IMR-90 (cell line): Measurements from ENCODE around the gene PDE11A. TPM values are rescaled to one million over a fixed set of nuclear protein-coding genes. Genes with fewer than 3 reads are reported as not detected.

Source experiments
- ATAC-seq: fragments of 200-7000 bp; cut with Tn5 transposase; 2 replicates; pipeline ENCODE4 v1.9.1; 2020; ENCODE audit warnings: low read depth, mild to moderate bottlenecking, moderate library complexity
- BruUV-seq: library from RNA; stranded (reverse); fragments of 400-500 nt; replicated peaks from 2 replicates; lab custom pipeline; 2021; lab: Mats Ljungman, UMichigan
- CTCF ChIA-PET: fragments of 300-600 bp; formaldehyde crosslinking; extraction: SDS; loops from one replicate; lab custom pipeline; 2021; ENCODE audit warnings: antibody characterized with exemption; lab: Yijun Ruan, JAX
- POLR2A ChIA-PET: fragments of 300-600 bp; sonication (Branson Sonifier 250); formaldehyde crosslinking; loops from one replicate; lab custom pipeline; 2022; ENCODE audit warnings: antibody characterized with exemption; ENCODE audit not compliant: unreplicated experiment; lab: Charles Lee
- DNase-seq: peaks from one replicate; pipeline ENCODE4 v3.0.0; 2013
- H2AFZ ChIP-seq: replicated peaks from 2 replicates; pipeline ENCODE3; 2013; ENCODE audit warnings: low read length, mild to moderate bottlenecking; ENCODE audit not compliant: poor library complexity
- H2AK5ac ChIP-seq: 2 replicates; pipeline ENCODE4 v1.6.1; 2013; ENCODE audit warnings: low read depth, low read length, inconsistent platforms
- H2AK9ac ChIP-seq: replicated peaks from 2 replicates; pipeline ENCODE3; 2013; ENCODE audit warnings: mild to moderate bottlenecking, low read depth, low read length, moderate library complexity; ENCODE audit not compliant: poor library complexity
- H2BK120ac ChIP-seq: 2 replicates; pipeline ENCODE4 v1.6.1; 2013; ENCODE audit warnings: low read depth, low read length, inconsistent platforms
- H2BK15ac ChIP-seq: 3 replicates; pipeline ENCODE4 v1.6.1; 2013; ENCODE audit warnings: low read depth, low read length, inconsistent platforms
- H2BK20ac ChIP-seq: 2 replicates; pipeline ENCODE4 v1.6.1; 2013; ENCODE audit warnings: low read depth, mild to moderate bottlenecking, inconsistent platforms, low read length, moderate library complexity
- H2BK5ac ChIP-seq: 2 replicates; pipeline ENCODE4 v1.6.1; 2013; ENCODE audit warnings: mild to moderate bottlenecking, low read depth, low read length, inconsistent platforms; ENCODE audit not compliant: poor library complexity, severe bottlenecking
- H3K14ac ChIP-seq: replicated peaks from 2 replicates; pipeline ENCODE4 v1.6.1; 2013; ENCODE audit warnings: low read depth, low read length, inconsistent platforms
- H3K18ac ChIP-seq: 2 replicates; pipeline ENCODE4 v1.6.1; 2013; ENCODE audit warnings: low read depth, low read length, control low read depth
- H3K23ac ChIP-seq: 2 replicates; pipeline ENCODE4 v1.6.1; 2013; ENCODE audit warnings: low read depth, low read length, inconsistent platforms
- H3K27ac ChIP-seq: 2 replicates; pipeline ENCODE4 v1.5.1; 2013; ENCODE audit warnings: mild to moderate bottlenecking, control low read depth, low read length; ENCODE audit not compliant: insufficient read depth
- H3K27me3 ChIP-seq: 2 replicates; pipeline ENCODE4 v1.6.1; 2013; ENCODE audit warnings: low read length; ENCODE audit not compliant: control insufficient read depth, insufficient read depth
- H3K36me3 ChIP-seq: 2 replicates; pipeline ENCODE4 v1.6.1; 2013; ENCODE audit warnings: low read length, mixed read lengths; ENCODE audit not compliant: control insufficient read depth, insufficient read depth
- H3K4ac ChIP-seq: 2 replicates; pipeline ENCODE4 v1.6.1; 2013; ENCODE audit warnings: low read depth, low read length, inconsistent platforms
- H3K4me1 ChIP-seq: 2 replicates; pipeline ENCODE4 v1.6.1; 2013; ENCODE audit warnings: low read length, mixed read lengths; ENCODE audit not compliant: control insufficient read depth, insufficient read depth
- H3K4me2 ChIP-seq: 2 replicates; pipeline ENCODE4 v1.6.1; 2013; ENCODE audit warnings: low read depth, mild to moderate bottlenecking, control low read depth, low read length, moderate library complexity
- H3K4me3 ChIP-seq: 2 replicates; pipeline ENCODE4 v1.5.1; 2013; ENCODE audit warnings: low read depth, mild to moderate bottlenecking, control low read depth, low read length, moderate library complexity; ENCODE audit not compliant: insufficient read depth
- H3K56ac ChIP-seq: 2 replicates; pipeline ENCODE4 v1.6.1; 2013; ENCODE audit warnings: low read length, inconsistent platforms; ENCODE audit not compliant: insufficient read depth; ENCODE audit errors: extremely low read depth
- H3K79me1 ChIP-seq, 2 experiments: 2 replicates each; pipeline ENCODE4 v1.6.1; 2013; ENCODE audit warnings: low read length in 2 of 2, inconsistent platforms in 1 of 2, low read depth in 1 of 2
- H3K9ac ChIP-seq: 2 replicates; pipeline ENCODE4 v1.6.1; 2013; ENCODE audit warnings: low read depth, low read length, control low read depth
- H3K9me1 ChIP-seq: 2 replicates; pipeline ENCODE4 v1.6.1; 2013; ENCODE audit warnings: low read length, inconsistent platforms; ENCODE audit not compliant: insufficient read depth
- H3K9me3 ChIP-seq: 2 replicates; pipeline ENCODE4 v1.6.1; 2013; ENCODE audit warnings: low read length; ENCODE audit not compliant: control insufficient read depth, insufficient read depth
- H4K20me1 ChIP-seq: 2 replicates; pipeline ENCODE4 v1.6.1; 2013; ENCODE audit warnings: low read length, inconsistent platforms; ENCODE audit not compliant: insufficient read depth
- H4K5ac ChIP-seq: 2 replicates; pipeline ENCODE4 v1.6.1; 2013; ENCODE audit warnings: mild to moderate bottlenecking, low read depth, low read length, control low read depth
- H4K8ac ChIP-seq, 2 experiments: 2 replicates each; pipeline ENCODE4 v1.6.1; 2013; ENCODE audit warnings: low read depth in 2 of 2, low read length in 2 of 2, control low read depth in 1 of 2, inconsistent platforms in 1 of 2
- H4K91ac ChIP-seq: 2 replicates; pipeline ENCODE4 v1.6.1; 2013; ENCODE audit warnings: low read depth, low read length, inconsistent platforms; ENCODE audit not compliant: insufficient read depth
- ELK1 ChIP-seq: fragments of 150-350 bp; IDR thresholded peaks from 2 replicates; pipeline ENCODE4 v1.6.1; 2016; ENCODE audit warnings: low read depth, mild to moderate bottlenecking, low read length, moderate library complexity, borderline replicate concordance
- WGBS, 2 experiments: methylation state at CpG; one replicate each; pipeline versions ENCODE4 v1.1.5 to v1.1.7; 2013; ENCODE audit warnings: missing lambda C conversion rate in 2 of 2; ENCODE audit not compliant: insufficient read length in 1 of 2; ENCODE audit errors: extremely low coverage in 2 of 2; 5-methylcytosine and 5-hydroxymethylcytosine counted together
- dilution Hi-C: fragments of 300-500 bp; cut with HindIII; formaldehyde crosslinking; loops from one replicate; pipeline ENCODE4 v1.14.3; 2018; ENCODE audit warnings: low sequenced_read_pairs; ENCODE audit not compliant: unreplicated experiment
- in situ Hi-C: fragments of 300-500 bp; cut with MboI; formaldehyde crosslinking; loops from 3 replicates; pipeline ENCODE4 v1.14.3; 2019; ENCODE audit warnings: low sequenced_read_pairs, inconsistent platforms, mixed read lengths
- intact Hi-C: fragments of 100-400 bp; cut with micrococcal nuclease; formaldehyde crosslinking; loops from 2 replicates; pipeline ENCODE4 v1.10.0; 2022
- polyA plus RNA-seq, 3 experiments: library from polyadenylated mRNA; depleted of rRNA; stranded (reverse); fragments of >200 nt; gene quantifications; 2 replicates each; pipeline ENCODE4 v1.2.3, GENCODE V29; 2012; ENCODE audit warnings: low replicate concordance in 1 of 3
- total RNA-seq: library from RNA; depleted of rRNA; stranded (reverse); fragments of >200 nt; gene quantifications from 2 replicates; pipeline ENCODE4 v1.2.3, GENCODE V29; 2012

Gene PDE11A
- total and polyA plus RNA-seq, 2 of the 4 experiments (the other 2 are of a cell fraction): 0.21 to 0.72 TPM

GRCh38 chr2:177908182-177908581, 164.4 kb downstream of the PDE11A start:
- CTCF ChIA-PET: no interaction called here
- in situ Hi-C loops: no loop called here
- no TSS peak for BruUV-seq

More at GRCh38 chr2:177908182-177908581, 164.4 kb downstream of the PDE11A start:
- ATAC-seq (no peak; the same call in 1 of the 2 replicates), DNase-seq (peak; percentile 2)
- Histone ChIP-seq H3K9me3 (no peaks in the 10 kb centered on the region), H3K36me3 (no peaks in the 10 kb centered on the region), H3K4ac (no peak overlapping the region), H2BK15ac (no peak overlapping the region), H3K56ac (no peak overlapping the region), H3K27me3 (no peaks in the 10 kb centered on the region), H3K79me1 (no peaks in the 10 kb centered on the region), H4K20me1 (no peaks in the 10 kb centered on the region), H3K18ac (no peak overlapping the region), H2BK20ac (no peak overlapping the region), H3K9me1 (no peaks in the 10 kb centered on the region), H3K4me2 (no peak overlapping the region), H3K23ac (no peak overlapping the region), H3K9ac (no peak overlapping the region), H4K8ac (no peak overlapping the region), H2AK9ac (no peak overlapping the region), H2AFZ (no peak overlapping the region), H3K4me3 (no peak overlapping the region), H2BK120ac (no peak overlapping the region), H3K4me1 (no peaks in the 10 kb centered on the region), H2AK5ac (no peak overlapping the region), H3K27ac (no peak overlapping the region), H2BK5ac (no peak overlapping the region), H3K14ac (no peak overlapping the region), H4K91ac (no peak overlapping the region), H4K5ac (no peak overlapping the region)
- dilution Hi-C loops (no loop called here), intact Hi-C loops (no loop called here)
- no CpG with 5 or more reads among the region's 2 CpGs for WGBS, 2 experiments
- POLR2A ChIA-PET: no interaction called here
- TF ChIP-seq ELK1: no peak
